ENCODE measurements around the gene MRM2.

Gene MRM2

GRCh38 chr7:2241580-2242540 lies at the start of gene MRM2, which contains the start of gene NUDT1:
TSS of gene MRM2 (minus strand) at chr7:2242205. CDS start at chr7:2242169, 36 bp downstream.
TSS of gene NUDT1 (plus strand) at chr7:2242226. CDS start at chr7:2244575, 2,349 bp downstream.
- DNase-seq (ENCODE audit: low read depth, low spot score), result peak; percentile 20

GRCh38 chr7:2290877-2291276 lies 48.9 kb upstream of the MRM2 start:
- no peak for DNase-seq (ENCODE audit: low read depth, low spot score)

- no peak for DNase-seq (ENCODE audit: low read depth, low spot score)
Observed at GRCh38 chr7:2289621-2290020, 47.6 kb upstream of the MRM2 start.

- no peak for DNase-seq (ENCODE audit: low read depth, low spot score)
Observed at GRCh38 chr7:2289111-2289586, 47.1 kb upstream of the MRM2 start.

- no peak for DNase-seq (ENCODE audit: low read depth, low spot score)
Observed at GRCh38 chr7:2288503-2288902, 46.5 kb upstream of the MRM2 start.

- DNase-seq (ENCODE audit: low read depth, low spot score), result no peak
Observed at GRCh38 chr7:2287745-2288144, 45.7 kb upstream of the MRM2 start.

GRCh38 chr7:2283074-2283473 lies 41.1 kb upstream of the MRM2 start:
- DNase-seq (ENCODE audit: low read depth, low spot score), result no peak

GRCh38 chr7:2282185-2282751 lies 40.3 kb upstream of the MRM2 start:
- DNase-seq (ENCODE audit: low read depth, low spot score), result no peak

- DNase-seq (ENCODE audit: low read depth, low spot score), result peak; percentile 13
Observed at GRCh38 chr7:2281541-2281940, 39.5 kb upstream of the MRM2 start.

- DNase-seq (ENCODE audit: low read depth, low spot score), result no peak
Observed at GRCh38 chr7:2280424-2280823, 38.4 kb upstream of the MRM2 start.

- DNase-seq (ENCODE audit: low read depth, low spot score), result no peak
Observed at GRCh38 chr7:2279896-2280295, 37.9 kb upstream of the MRM2 start.

GRCh38 chr7:2278026-2278425 lies 36.0 kb upstream of the MRM2 start:
- DNase-seq (ENCODE audit: low read depth, low spot score), result no peak

- DNase-seq (ENCODE audit: low read depth, low spot score), result no peak
Observed at GRCh38 chr7:2276107-2276506, 34.1 kb upstream of the MRM2 start.

- no peak for DNase-seq (ENCODE audit: low read depth, low spot score)
Observed at GRCh38 chr7:2275101-2275500, 33.1 kb upstream of the MRM2 start.

GRCh38 chr7:2274666-2275065 lies 32.7 kb upstream of the MRM2 start:
- no peak for DNase-seq (ENCODE audit: low read depth, low spot score)

- no peak for DNase-seq (ENCODE audit: low read depth, low spot score)
Observed at GRCh38 chr7:2273866-2274265, 31.9 kb upstream of the MRM2 start.

GRCh38 chr7:2272031-2272430 lies 30.0 kb upstream of the MRM2 start:
- DNase-seq (ENCODE audit: low read depth, low spot score), result no peak

GRCh38 chr7:2271273-2272026 lies 29.4 kb upstream of the MRM2 start:
- DNase-seq (ENCODE audit: low read depth, low spot score), result no peak

GRCh38 chr7:2270495-2270894 lies 28.5 kb upstream of the MRM2 start:
- DNase-seq (ENCODE audit: low read depth, low spot score), result no peak

- no peak for DNase-seq (ENCODE audit: low read depth, low spot score)
Observed at GRCh38 chr7:2269991-2270460, 28.0 kb upstream of the MRM2 start.

- DNase-seq (ENCODE audit: low read depth, low spot score), result peak; percentile 29
Observed at GRCh38 chr7:2269089-2269990, 27.3 kb upstream of the MRM2 start.
